ENCODE data around the gene SLC16A10. TPM values are rescaled to one million over a fixed set of nuclear protein-coding genes. Genes with fewer than 3 reads are reported as not detected.
"Not testable (repeated sequence)": the region's sequence is repeated elsewhere in the genome, so short reads cannot be mapped to it uniquely, and the experiment has no call there.

Gene SLC16A10
- total RNA-seq, 6 donors from 2014 or later: 8.7 to 94.4 (median 18.9) TPM

DNA sequence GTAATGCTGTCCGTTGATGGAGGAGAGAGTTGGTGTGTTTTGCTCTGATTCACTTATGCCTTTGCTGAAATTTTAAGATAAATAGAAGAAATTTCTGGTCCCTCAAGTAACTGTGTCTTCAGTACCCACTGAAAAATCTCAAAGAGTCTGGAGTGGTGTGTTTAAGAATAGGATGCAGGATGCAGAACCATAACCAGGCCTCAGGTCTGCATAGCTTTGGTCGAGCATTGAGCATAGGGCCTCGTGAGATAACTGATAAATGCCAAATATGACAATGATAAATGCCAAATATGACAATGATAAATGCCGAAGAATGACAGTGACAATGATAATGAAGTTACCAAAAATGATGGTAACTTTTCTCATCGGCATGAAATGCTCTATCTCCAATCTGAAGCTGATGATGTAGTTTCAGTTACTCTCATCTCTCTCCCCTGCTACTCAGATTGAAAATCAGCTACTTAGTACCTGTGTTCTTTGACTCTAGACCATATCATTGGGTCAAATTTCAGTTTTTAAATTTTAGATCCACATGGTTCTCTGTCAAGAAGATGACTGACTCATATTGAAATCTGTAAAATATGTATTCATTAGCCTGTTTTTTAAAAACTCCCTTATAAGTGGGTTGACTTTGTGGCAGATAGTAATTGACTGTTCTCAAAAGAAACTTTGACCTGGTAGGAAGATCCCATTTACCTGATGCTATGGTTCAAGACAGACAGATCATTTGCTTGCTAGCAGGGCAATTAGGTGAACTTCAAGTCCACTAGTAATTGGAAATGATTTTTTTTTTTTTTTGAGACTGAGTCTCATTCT, 96.6 kb downstream of the SLC16A10 start:
- ATAC-seq (ENCODE audit: low FRiP score in 2 of 2) (no peak), DNase-seq (no peak)
- Histone ChIP-seq H3K4me1 (no peaks in the 10 kb centered on the region), H3K4me3 (no peak overlapping the region), H3K36me3 (no peaks in the 10 kb centered on the region), H3K27ac (no peak overlapping the region), H3K27me3 (no peaks in the 10 kb centered on the region), H3K9me3 (no peaks in the 10 kb centered on the region)
- WGBS, 2 donors: 68 to 71% methylated on average over 5 of the region's 5 CpGs
- TF ChIP-seq POLR2AphosphoS5 (IDR thresholded peaks at IDR 0.05) (no peak), EP300 (IDR thresholded peaks at IDR 0.05) (no peak)
- TF ChIP-seq, protein P1, sequence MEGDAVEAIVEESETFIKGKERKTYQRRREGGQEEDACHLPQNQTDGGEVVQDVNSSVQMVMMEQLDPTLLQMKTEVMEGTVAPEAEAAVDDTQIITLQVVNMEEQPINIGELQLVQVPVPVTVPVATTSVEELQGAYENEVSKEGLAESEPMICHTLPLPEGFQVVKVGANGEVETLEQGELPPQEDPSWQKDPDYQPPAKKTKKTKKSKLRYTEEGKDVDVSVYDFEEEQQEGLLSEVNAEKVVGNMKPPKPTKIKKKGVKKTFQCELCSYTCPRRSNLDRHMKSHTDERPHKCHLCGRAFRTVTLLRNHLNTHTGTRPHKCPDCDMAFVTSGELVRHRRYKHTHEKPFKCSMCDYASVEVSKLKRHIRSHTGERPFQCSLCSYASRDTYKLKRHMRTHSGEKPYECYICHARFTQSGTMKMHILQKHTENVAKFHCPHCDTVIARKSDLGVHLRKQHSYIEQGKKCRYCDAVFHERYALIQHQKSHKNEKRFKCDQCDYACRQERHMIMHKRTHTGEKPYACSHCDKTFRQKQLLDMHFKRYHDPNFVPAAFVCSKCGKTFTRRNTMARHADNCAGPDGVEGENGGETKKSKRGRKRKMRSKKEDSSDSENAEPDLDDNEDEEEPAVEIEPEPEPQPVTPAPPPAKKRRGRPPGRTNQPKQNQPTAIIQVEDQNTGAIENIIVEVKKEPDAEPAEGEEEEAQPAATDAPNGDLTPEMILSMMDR (IDR thresholded peaks at IDR 0.05): no peak

DNA sequence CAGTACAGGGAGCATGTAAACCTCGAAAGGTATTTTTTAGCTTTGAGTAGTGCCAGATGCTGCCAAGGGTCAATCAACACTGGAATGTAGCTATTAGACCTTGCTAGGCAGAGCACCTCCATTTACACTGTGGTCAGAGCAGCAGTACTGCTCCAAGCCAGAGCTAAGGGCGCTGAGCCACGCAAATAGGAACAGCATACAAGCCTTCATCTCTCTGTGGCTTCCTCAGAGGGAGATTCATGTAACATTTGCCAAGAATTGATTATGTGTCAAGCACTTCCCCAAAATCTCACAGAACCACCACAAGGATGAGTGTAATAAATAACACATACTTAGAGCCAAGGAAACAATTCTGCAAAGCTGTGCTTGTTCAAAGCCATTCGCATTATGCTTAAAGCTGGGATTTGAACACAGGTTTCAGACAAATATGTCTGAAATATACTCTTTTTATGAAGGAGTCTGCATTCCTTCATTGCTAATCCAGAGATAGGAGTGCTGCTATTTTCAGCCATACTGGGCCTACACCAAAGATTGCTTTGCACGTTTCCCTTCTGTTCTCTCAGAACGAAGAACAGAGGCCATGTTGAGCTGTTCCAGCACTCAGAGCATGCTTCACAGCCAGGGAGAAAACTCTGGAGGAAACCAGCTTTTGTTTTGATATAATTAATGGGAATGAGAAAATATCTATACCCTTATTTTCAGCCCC, 97.7 kb downstream of the SLC16A10 start:
- 80 to 86% methylated on average over 6 of the region's 6 CpGs for WGBS, 2 donors

DNA sequence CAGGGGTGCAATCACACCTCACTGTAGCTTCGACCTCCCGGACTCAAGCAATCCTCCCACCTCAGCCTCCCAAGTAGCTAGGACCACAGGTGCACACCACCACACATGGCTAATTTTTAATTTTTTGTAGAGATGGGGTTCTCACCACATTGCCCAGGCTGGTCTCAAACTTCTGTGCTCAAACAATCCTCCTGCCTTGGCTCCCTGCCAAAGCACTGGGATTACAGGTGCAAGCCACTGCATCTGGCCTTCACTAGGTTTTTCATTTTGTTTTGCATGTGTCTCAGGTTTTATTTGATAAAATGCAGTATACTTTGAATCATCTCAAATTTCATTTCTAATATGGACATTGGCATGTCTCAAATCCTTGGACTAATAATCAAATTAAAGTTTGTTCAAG, 98.7 kb downstream of the SLC16A10 start:
- whole genome bisulfite sequencing, 2 donors: 87 to 98% methylated on average over 2 of the region's 2 CpGs
- H3K27me3 ChIP-seq: no peaks in the 10 kb centered on the region
- H3K4me1 ChIP-seq: no peaks in the 10 kb centered on the region
- no peaks in the 10 kb centered on the region for H3K36me3 ChIP-seq
- no peak overlapping the region for H3K27ac ChIP-seq
- no peak for ATAC-seq (ENCODE audit: low FRiP score in 2 of 2)
- no peak for DNase-seq
- no peak overlapping the region for H3K4me3 ChIP-seq
- H3K9me3 ChIP-seq: no peaks in the 10 kb centered on the region
- no peak for TF ChIP-seq POLR2AphosphoS5 (IDR thresholded peaks at IDR 0.05)
- TF ChIP-seq, protein P1 (IDR thresholded peaks at IDR 0.05): no peak
- no peak for TF ChIP-seq EP300 (IDR thresholded peaks at IDR 0.05)
- no peak for TF ChIP-seq POLR2A (IDR thresholded peaks at IDR 0.05)

More for the DNA sequence above, 97.7 kb downstream of the SLC16A10 start:
- H3K9me3 ChIP-seq: no peaks in the 10 kb centered on the region
- H3K4me1 ChIP-seq: no peaks in the 10 kb centered on the region
- ATAC-seq (ENCODE audit: low FRiP score in 2 of 2): peak in 1 of 2 donors; percentile 38
- H3K27ac ChIP-seq: no peak overlapping the region
- no peak for DNase-seq
- H3K4me3 ChIP-seq: no peak overlapping the region
- TF ChIP-seq POLR2AphosphoS5 (IDR thresholded peaks at IDR 0.05): no peak
- TF ChIP-seq POLR2A (IDR thresholded peaks at IDR 0.05): no peak
- TF ChIP-seq, protein P1 (IDR thresholded peaks at IDR 0.05): no peak
- no peak for TF ChIP-seq EP300 (IDR thresholded peaks at IDR 0.05)
- no peaks in the 10 kb centered on the region for H3K36me3 ChIP-seq
- no peaks in the 10 kb centered on the region for H3K27me3 ChIP-seq

GRCh38 chr6:111187874-111188273, 100.6 kb downstream of the SLC16A10 start:
- no peaks in the 10 kb centered on the region for H3K27me3 ChIP-seq
- no peak for TF ChIP-seq POLR2AphosphoS5 (IDR thresholded peaks at IDR 0.05)
- no peak for TF ChIP-seq POLR2A (IDR thresholded peaks at IDR 0.05)
- TF ChIP-seq, protein P1 (IDR thresholded peaks at IDR 0.05): no peak
- no peak for TF ChIP-seq EP300 (IDR thresholded peaks at IDR 0.05)
- DNase-seq (no peak), ATAC-seq (ENCODE audit: low FRiP score in 2 of 2) (no peak)
- no peaks in the 10 kb centered on the region for H3K4me1 ChIP-seq
- H3K9me3 ChIP-seq: no peaks in the 10 kb centered on the region
- no peaks in the 10 kb centered on the region for H3K36me3 ChIP-seq
- no peak overlapping the region for H3K27ac ChIP-seq
- no peak overlapping the region for H3K4me3 ChIP-seq
- 74 to 75% methylated on average over 1 of the region's 1 CpG for WGBS, 2 donors

DNA sequence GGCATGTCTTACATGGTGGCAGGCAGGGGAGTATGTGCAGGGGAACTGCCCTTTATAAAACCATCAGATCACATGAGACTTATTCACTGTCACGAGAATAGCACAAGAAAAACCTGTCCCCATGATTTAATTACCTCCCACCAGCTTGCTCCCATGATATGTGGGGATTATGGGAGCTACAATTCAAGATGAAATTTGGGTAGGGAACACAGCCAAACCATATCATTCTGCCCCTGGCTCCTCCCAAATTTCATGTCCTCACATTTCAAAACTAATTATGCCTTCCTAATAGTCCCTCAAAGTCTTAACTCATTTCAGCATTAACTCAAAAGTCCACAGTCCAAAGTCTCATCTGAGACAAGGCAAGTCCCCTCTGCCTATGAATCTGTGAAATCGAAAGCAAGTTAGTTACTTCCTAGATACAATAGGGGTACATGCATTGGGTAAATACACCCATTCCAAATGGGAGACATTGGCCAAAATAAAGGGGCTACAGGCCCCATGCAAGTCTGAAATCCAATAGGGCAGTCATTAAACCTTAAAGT, 102.4 kb downstream of the SLC16A10 start:
- not testable (repeated sequence) for H3K27me3 ChIP-seq; H3K27ac ChIP-seq; H3K36me3 ChIP-seq; ATAC-seq (ENCODE audit: low FRiP score in 2 of 2); H3K4me3 ChIP-seq; H3K4me1 ChIP-seq; H3K9me3 ChIP-seq; DNase-seq
- WGBS, 2 donors: 79 to 97% methylated on average over 2 of the region's 2 CpGs

Measured in upper lobe of left lung (tissue), 6 donors.